Neural cell (in vitro differentiated cells): Measurements from ENCODE around the gene ARF3.

Experiments used
- EP300 ChIP-seq: fragments of 450-650 bp; conservative IDR thresholded peaks from 2 replicates; pipeline ENCODE4 v1.6.1; 2014; ENCODE audit warnings: antibody characterized with exemption, mild to moderate bottlenecking, moderate library complexity; ENCODE audit not compliant: poor library complexity, severe bottlenecking
- EZH2 ChIP-seq: fragments of 200-600, 300-800 bp; shearing (Covaris generic), sonication (generic); IDR thresholded peaks from 2 replicates; pipeline ENCODE4 v1.6.1; 2014; ENCODE audit warnings: antibody characterized with exemption, low read length, borderline replicate concordance, mild to moderate bottlenecking; ENCODE audit not compliant: insufficient read depth, poor library complexity, severe bottlenecking
- POLR2AphosphoS5 ChIP-seq: IDR thresholded peaks from 2 replicates; pipeline ENCODE4 v1.6.1; 2012
- RAD21 ChIP-seq: fragments of 450-650 bp; conservative IDR thresholded peaks from 2 replicates; pipeline ENCODE4 v1.6.1; 2014; ENCODE audit warnings: antibody characterized with exemption, mild to moderate bottlenecking, moderate library complexity
- SMC3 ChIP-seq: fragments of 450-650 bp; conservative IDR thresholded peaks from 2 replicates; pipeline ENCODE4 v1.6.1; 2014; ENCODE audit warnings: antibody characterized with exemption, mild to moderate bottlenecking, moderate library complexity; ENCODE audit not compliant: poor library complexity
- TAF1 ChIP-seq: IDR thresholded peaks from 2 replicates; pipeline ENCODE4 v1.6.1; 2012; ENCODE audit warnings: low read depth
- TF ChIP-seq, protein P1 (sequence below): fragments of 450-650 bp; IDR thresholded peaks from 2 replicates; pipeline ENCODE4 v1.5.1; 2014; ENCODE audit warnings: antibody characterized with exemption, mild to moderate bottlenecking, moderate library complexity; ENCODE audit not compliant: poor library complexity, severe bottlenecking
- TF ChIP-seq, protein P2 (sequence below): IDR thresholded peaks from 2 replicates; pipeline ENCODE4 v1.6.1; 2012; ENCODE audit warnings: borderline replicate concordance

DNA sequence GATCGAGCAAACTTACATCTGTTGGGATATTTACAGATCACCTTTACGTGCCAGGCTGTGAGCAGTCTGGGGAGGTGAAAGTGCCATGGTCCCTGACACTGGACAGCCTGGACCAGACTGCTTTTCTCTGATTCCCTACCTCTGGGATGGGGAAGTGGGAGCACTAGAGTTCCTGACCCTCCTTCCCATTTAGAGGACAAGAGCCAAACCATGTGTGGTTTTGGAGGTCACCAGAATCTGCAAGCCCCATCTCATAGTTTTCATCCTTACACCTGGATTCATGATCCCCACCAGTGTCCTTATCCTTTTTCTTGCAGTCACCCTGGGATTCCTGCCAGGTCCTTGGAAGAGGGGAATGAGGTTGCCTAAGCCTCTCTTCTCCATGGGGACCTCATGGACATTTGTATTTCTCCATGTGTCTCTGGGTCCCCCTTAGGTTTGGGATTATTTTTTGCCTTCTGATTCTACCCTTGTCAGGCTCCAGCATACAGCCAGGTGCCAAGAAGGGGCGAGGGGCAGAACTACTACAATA lies 15.7 kb upstream of the ARF3 start:
- TF ChIP-seq, protein P1, sequence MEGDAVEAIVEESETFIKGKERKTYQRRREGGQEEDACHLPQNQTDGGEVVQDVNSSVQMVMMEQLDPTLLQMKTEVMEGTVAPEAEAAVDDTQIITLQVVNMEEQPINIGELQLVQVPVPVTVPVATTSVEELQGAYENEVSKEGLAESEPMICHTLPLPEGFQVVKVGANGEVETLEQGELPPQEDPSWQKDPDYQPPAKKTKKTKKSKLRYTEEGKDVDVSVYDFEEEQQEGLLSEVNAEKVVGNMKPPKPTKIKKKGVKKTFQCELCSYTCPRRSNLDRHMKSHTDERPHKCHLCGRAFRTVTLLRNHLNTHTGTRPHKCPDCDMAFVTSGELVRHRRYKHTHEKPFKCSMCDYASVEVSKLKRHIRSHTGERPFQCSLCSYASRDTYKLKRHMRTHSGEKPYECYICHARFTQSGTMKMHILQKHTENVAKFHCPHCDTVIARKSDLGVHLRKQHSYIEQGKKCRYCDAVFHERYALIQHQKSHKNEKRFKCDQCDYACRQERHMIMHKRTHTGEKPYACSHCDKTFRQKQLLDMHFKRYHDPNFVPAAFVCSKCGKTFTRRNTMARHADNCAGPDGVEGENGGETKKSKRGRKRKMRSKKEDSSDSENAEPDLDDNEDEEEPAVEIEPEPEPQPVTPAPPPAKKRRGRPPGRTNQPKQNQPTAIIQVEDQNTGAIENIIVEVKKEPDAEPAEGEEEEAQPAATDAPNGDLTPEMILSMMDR: no peak
- TF ChIP-seq POLR2AphosphoS5: no peak
- TF ChIP-seq EZH2: no peak
- no peak for TF ChIP-seq TAF1
- TF ChIP-seq, protein P2, sequence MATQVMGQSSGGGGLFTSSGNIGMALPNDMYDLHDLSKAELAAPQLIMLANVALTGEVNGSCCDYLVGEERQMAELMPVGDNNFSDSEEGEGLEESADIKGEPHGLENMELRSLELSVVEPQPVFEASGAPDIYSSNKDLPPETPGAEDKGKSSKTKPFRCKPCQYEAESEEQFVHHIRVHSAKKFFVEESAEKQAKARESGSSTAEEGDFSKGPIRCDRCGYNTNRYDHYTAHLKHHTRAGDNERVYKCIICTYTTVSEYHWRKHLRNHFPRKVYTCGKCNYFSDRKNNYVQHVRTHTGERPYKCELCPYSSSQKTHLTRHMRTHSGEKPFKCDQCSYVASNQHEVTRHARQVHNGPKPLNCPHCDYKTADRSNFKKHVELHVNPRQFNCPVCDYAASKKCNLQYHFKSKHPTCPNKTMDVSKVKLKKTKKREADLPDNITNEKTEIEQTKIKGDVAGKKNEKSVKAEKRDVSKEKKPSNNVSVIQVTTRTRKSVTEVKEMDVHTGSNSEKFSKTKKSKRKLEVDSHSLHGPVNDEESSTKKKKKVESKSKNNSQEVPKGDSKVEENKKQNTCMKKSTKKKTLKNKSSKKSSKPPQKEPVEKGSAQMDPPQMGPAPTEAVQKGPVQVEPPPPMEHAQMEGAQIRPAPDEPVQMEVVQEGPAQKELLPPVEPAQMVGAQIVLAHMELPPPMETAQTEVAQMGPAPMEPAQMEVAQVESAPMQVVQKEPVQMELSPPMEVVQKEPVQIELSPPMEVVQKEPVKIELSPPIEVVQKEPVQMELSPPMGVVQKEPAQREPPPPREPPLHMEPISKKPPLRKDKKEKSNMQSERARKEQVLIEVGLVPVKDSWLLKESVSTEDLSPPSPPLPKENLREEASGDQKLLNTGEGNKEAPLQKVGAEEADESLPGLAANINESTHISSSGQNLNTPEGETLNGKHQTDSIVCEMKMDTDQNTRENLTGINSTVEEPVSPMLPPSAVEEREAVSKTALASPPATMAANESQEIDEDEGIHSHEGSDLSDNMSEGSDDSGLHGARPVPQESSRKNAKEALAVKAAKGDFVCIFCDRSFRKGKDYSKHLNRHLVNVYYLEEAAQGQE: no peak
- TF ChIP-seq RAD21: no peak
- no peak for TF ChIP-seq EP300
- no peak for TF ChIP-seq SMC3
